T-helper 2 cell treated with Interferon-gamma antibody and Interleukin-4, amounts not matched to agents 5 μg/mL and 100 μg/mL, for 36 hours (primary cell): ENCODE measurements around the gene FGFRL1.

ENCODE experiments used
- DNase-seq: peaks from one replicate; pipeline ENCODE4 v3.0.0; 2021; ENCODE audit warnings: low spot score
- H3K27ac Mint-ChIP-seq: one replicate; pipeline ENCODE4 v1.8.0; 2021; ENCODE audit warnings: mild to moderate bottlenecking, mixed read lengths
- H3K27me3 Mint-ChIP-seq: one replicate; pipeline ENCODE4 v1.8.0; 2021; ENCODE audit warnings: low read depth, mixed read lengths
- H3K36me3 Mint-ChIP-seq: one replicate; pipeline ENCODE4 v1.8.0; 2021; ENCODE audit warnings: low read depth, mixed read lengths
- H3K4me1 Mint-ChIP-seq: one replicate; pipeline ENCODE4 v1.8.0; 2021; ENCODE audit warnings: low read depth, mixed read lengths
- H3K4me3 Mint-ChIP-seq: one replicate; pipeline ENCODE4 v1.8.0; 2022; ENCODE audit warnings: mild to moderate bottlenecking, moderate library complexity, mixed read lengths
- H3K9me3 Mint-ChIP-seq: one replicate; pipeline ENCODE4 v1.8.0; 2021; ENCODE audit warnings: mixed read lengths

The FGFRL1 gene

DNA sequence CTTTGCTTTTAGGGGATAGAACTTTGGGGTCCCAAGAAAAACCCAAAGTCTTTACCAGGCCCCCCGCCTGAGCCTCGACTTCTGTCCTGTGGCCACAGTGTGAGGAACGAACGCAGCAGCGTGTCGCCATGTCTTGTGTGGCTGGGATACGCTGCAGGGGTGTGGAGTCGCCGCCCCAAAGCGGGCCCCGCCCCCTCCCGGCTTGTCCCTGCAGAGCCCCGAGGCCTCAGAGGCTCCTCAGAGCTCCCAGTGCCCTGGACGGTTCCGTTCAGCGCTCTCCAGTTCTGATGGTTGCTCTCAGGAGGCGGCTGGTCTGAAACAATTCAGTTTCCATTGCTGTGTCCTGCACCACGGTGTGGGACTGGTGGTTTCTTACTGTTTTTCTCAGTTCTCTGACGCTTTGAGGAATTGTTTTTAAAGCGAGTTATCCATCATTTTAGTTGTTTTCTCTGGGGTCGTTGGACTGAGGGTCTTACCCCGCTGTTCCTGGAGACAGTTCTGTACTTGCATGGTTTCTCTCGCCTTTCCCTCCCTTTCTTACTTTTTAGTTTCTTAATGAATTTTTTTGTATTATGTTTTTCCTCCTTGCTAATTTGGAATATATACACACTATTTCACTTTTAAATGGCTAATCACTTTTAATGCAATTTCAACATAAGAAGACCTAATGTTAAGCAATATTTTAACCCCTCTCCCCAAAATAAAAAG lies 26.1 kb upstream of the FGFRL1 start:
- Mint-ChIP-seq H3K27me3 (no peaks in the 10 kb centered on the region), H3K27ac (no peak overlapping the region), H3K4me1 (peaks cover 13% of the 10 kb centered on the region), H3K36me3 (no peaks in the 10 kb centered on the region), H3K9me3 (no peaks in the 10 kb centered on the region), H3K4me3 (peak overlapping the region; percentile 91)
- peak; percentile 71 for DNase-seq

GRCh38 chr4:986428-986878 lies 25.0 kb upstream of the FGFRL1 start:
- DNase-seq: no peak
- H3K27ac Mint-ChIP-seq: peak overlapping the region; percentile 87
- H3K27me3 Mint-ChIP-seq: no peaks in the 10 kb centered on the region
- H3K36me3 Mint-ChIP-seq: no peaks in the 10 kb centered on the region
- H3K4me3 Mint-ChIP-seq: peak overlapping the region; percentile 91
- no peaks in the 10 kb centered on the region for H3K9me3 Mint-ChIP-seq
- peaks cover 13% of the 10 kb centered on the region for H3K4me1 Mint-ChIP-seq

DNA sequence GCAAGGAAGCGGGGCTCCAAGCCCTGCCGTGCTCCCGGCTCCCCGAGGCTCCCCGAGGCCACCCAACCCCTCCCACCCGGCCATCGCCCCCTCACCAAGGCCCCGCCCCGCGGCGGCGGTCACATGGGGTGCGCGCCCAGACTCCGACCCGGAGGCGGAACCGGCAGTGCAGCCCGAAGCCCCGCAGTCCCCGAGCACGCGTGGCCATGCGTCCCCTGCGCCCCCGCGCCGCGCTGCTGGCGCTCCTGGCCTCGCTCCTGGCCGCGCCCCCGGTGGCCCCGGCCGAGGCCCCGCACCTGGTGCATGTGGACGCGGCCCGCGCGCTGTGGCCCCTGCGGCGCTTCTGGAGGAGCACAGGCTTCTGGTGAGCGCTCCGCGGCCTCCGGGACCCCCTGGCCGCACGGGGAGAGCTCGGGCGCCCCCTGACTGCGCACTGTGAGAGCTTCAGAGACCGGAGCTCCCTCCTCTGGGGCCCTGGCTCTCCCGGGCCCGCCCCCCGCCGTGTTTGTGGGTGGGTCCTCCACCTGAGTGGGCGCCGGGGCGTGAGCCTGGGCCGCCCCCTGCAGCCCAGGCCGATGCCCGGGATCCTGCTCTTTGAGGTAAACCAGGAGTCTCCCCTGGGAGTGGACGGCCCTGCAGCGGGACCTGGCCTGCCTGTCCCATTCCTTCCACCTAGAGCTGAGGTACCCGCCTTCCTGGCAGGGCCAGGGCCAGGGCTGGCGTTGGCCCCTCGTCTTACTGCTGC lies 24.4 kb upstream of the FGFRL1 start, which contains the start of gene IDUA:
IDUA (plus strand) TSS at position 166 of the 745 bp plus-strand sequence; CDS start at position 207, 41 bp downstream.
- H3K4me3 Mint-ChIP-seq: peak within 1 kb of the TSS; percentile 91
- DNase-seq: peak; percentile 82
- H3K4me1 Mint-ChIP-seq: peaks cover 13% of the 10 kb centered on the region
- peak within 1 kb of the TSS; percentile 87 for H3K27ac Mint-ChIP-seq
- no peaks in the 10 kb centered on the region for H3K27me3 Mint-ChIP-seq
- H3K36me3 Mint-ChIP-seq: no peaks in the 10 kb centered on the region
- no peaks in the 10 kb centered on the region for H3K9me3 Mint-ChIP-seq

DNA sequence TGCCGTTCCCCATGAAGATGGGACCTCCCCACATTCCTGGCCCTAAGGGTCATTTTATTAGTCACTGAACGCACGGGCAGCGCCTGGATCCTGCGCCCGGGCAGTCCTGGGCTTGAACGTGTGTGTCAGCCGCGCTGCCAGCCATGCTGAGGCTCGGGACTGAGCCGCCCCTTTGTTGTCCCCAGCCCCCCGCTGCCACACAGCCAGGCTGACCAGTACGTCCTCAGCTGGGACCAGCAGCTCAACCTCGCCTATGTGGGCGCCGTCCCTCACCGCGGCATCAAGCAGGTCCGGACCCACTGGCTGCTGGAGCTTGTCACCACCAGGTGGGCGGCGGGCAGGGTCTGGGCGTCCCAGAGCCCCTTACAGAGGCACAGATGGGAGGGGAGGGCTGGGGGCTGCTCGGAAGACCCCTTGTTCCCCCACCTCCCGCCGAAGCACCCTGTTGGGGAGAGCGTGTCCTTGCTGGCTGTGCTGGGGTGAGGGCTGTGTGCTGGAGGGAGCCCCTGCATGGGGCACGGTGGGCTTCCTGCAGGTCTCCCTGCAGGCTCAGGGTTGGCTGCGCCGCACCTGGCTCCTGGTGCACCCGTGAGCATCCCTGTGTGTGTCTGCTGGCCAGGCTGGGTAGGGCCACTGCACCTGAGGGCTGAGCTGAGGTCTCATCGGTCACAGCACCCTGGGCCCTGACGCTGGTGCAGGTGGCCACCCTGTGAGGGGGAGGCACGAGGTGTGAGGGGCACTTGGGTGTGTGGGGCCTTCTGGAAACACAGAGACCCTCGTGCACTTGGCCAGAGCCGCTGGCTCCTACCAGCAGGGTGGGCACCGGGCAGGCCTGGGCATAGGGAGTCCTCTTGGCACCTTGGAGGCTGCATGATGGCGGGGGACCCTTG lies 23.6 kb upstream of the FGFRL1 start:
- no peaks in the 10 kb centered on the region for H3K27me3 Mint-ChIP-seq
- peaks cover 13% of the 10 kb centered on the region for H3K4me1 Mint-ChIP-seq
- H3K36me3 Mint-ChIP-seq: no peaks in the 10 kb centered on the region
- H3K4me3 Mint-ChIP-seq: peak overlapping the region; percentile 82
- no peaks in the 10 kb centered on the region for H3K9me3 Mint-ChIP-seq
- peak overlapping the region; percentile 75 for H3K27ac Mint-ChIP-seq
- DNase-seq: no peak

DNA sequence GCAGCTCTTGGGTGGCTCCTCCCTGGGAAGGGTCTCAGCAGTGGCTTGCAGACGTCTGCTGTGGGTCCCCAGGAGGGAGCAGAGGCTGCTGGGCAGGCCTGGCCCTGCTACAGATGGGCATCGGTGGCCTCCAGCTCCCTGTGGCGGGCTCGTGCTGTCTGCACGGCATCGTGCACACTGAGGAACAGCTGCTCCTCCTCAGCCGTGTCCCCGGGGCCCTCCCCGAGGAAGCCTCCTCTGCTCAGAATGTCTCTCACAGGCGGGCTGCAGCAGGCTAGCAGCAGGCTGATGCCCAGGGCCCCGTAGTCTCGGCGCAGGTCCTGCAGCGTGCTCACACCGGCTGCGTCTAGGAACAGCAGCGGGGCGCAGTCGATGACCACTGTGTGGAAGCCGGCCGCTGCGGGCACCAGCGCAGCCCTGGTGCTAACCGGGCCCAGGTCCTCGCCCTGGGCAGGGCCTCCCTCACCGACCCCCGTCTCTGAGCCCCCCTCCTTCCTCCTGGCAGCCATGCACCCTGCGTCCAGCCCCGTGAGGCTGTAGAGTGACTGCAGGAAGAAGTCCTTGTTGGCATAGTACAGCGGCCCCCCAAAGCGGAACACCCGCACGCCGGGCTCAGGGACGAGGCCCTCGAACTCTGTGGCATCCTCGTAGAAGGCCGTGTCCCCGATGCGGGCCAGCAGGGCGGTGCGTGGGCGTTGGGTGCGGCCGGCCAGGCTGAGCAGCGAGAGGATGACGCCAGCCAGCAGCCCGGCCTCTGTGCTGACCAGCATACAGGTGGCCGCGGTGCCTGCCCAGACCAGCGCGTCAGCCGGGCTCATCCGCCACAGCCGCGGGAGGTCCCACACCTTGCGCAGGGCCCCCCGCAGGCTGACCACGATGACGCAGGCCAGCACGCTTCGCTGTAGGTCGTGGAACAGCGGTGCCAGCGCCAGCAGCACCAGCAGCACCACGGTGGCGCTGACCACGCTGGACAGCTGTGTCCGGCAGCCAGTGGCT lies 22.4 kb upstream of the FGFRL1 start:
- Mint-ChIP-seq H3K4me1 (peaks cover 13% of the 10 kb centered on the region), H3K27me3 (no peaks in the 10 kb centered on the region), H3K27ac (no peak overlapping the region), H3K9me3 (no peaks in the 10 kb centered on the region), H3K4me3 (no peak overlapping the region), H3K36me3 (no peaks in the 10 kb centered on the region)
- no peak for DNase-seq

GRCh38 chr4:989722-990471 lies 21.5 kb upstream of the FGFRL1 start:
- DNase-seq: no peak
- H3K27me3 Mint-ChIP-seq: no peaks in the 10 kb centered on the region

DNA sequence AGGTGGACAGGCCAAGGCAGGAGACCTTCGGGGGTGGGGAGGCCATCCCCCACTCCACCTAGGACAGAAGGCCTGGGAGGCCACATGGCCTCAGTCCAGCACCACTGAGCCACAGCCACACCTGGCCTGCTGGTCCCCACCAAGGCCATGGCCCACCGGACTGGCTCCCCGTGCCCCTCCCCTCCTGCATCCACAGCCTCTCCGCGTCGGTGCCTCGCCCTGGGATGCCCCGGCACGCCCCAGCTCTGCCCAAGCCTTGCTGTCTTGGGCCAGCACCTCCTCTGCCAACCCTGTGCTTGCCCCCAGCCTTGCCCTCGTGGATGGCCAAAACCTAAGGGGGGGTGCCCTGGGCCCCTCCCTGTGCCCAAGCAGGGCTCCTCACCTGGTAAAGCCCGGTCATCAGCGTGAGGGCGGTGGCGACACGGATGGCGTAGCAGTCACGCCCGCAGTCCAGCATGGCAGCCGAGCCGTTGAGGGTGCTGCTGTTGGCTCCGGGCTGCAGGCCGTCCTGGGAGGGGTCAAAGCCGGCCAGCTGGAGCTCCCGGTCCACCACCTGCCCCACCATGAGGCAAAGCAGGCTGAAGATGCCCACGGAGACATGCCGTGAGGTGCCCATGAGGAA lies 20.6 kb upstream of the FGFRL1 start:
- H3K36me3 Mint-ChIP-seq: no peaks in the 10 kb centered on the region
- no peak overlapping the region for H3K27ac Mint-ChIP-seq
- no peaks in the 10 kb centered on the region for H3K9me3 Mint-ChIP-seq
- no peak for DNase-seq
- peaks cover 6% of the 10 kb centered on the region for H3K4me1 Mint-ChIP-seq
- no peak overlapping the region for H3K4me3 Mint-ChIP-seq
- H3K27me3 Mint-ChIP-seq: no peaks in the 10 kb centered on the region

More at GRCh38 chr4:989722-990471, 21.5 kb upstream of the FGFRL1 start:
- no peak overlapping the region for H3K4me3 Mint-ChIP-seq
- peaks cover 11% of the 10 kb centered on the region for H3K4me1 Mint-ChIP-seq
- no peaks in the 10 kb centered on the region for H3K9me3 Mint-ChIP-seq
- H3K27ac Mint-ChIP-seq: no peak overlapping the region
- no peaks in the 10 kb centered on the region for H3K36me3 Mint-ChIP-seq

DNA sequence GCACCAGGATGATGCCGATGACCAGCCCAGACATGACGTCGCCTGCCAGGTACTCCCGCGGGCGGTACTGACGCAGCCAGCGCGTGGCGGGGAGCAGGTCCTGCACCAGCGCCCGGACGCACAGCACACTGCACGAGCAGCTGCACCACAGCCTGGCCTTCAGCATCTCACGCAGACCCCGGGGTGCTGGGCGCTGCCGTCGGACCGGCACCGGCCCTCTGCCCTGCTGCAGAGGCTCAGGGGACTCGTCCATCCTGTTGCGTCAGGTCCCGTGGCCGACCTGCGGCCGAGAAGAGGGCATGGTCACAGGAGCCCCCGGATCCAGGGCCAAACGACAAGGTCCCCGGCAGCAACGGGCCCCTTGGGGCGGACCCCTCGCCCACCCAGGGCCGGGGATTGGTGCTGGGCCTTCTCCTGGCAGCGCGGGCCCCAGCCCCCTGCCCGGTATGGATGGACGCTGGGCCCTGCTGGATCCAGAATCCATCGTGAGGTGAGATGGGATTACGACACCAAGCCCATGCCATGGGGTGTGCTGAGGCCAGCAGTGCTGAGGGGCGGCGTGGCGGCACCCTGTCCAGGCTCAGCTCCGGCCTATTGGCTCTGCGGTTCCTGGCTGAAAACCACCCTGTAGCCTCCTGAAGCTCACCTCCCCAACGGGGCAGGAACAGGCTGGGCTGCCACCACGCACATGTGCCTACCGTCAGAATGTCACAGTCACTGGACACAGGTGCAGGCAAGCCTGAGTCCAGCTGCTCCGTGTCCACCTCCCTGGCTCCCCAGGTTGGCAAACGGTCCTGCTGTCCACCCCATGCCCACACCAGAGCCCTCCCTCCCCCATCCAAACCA lies 19.8 kb upstream of the FGFRL1 start:
- Mint-ChIP-seq H3K36me3 (no peaks in the 10 kb centered on the region), H3K27ac (no peak overlapping the region), H3K9me3 (no peaks in the 10 kb centered on the region), H3K4me1 (peaks cover 2% of the 10 kb centered on the region), H3K27me3 (peaks cover 6% of the 10 kb centered on the region), H3K4me3 (no peak overlapping the region)
- DNase-seq: no peak

- no peak overlapping the region for H3K4me3 Mint-ChIP-seq
- DNase-seq: no peak
- H3K27me3 Mint-ChIP-seq: peaks cover 10% of the 10 kb centered on the region
- H3K36me3 Mint-ChIP-seq: no peaks in the 10 kb centered on the region
- no peak overlapping the region for H3K27ac Mint-ChIP-seq
- H3K4me1 Mint-ChIP-seq: peaks cover under 1% of the 10 kb centered on the region
- H3K9me3 Mint-ChIP-seq: no peaks in the 10 kb centered on the region
Observed at GRCh38 chr4:992297-993110, 18.9 kb upstream of the FGFRL1 start.

DNA sequence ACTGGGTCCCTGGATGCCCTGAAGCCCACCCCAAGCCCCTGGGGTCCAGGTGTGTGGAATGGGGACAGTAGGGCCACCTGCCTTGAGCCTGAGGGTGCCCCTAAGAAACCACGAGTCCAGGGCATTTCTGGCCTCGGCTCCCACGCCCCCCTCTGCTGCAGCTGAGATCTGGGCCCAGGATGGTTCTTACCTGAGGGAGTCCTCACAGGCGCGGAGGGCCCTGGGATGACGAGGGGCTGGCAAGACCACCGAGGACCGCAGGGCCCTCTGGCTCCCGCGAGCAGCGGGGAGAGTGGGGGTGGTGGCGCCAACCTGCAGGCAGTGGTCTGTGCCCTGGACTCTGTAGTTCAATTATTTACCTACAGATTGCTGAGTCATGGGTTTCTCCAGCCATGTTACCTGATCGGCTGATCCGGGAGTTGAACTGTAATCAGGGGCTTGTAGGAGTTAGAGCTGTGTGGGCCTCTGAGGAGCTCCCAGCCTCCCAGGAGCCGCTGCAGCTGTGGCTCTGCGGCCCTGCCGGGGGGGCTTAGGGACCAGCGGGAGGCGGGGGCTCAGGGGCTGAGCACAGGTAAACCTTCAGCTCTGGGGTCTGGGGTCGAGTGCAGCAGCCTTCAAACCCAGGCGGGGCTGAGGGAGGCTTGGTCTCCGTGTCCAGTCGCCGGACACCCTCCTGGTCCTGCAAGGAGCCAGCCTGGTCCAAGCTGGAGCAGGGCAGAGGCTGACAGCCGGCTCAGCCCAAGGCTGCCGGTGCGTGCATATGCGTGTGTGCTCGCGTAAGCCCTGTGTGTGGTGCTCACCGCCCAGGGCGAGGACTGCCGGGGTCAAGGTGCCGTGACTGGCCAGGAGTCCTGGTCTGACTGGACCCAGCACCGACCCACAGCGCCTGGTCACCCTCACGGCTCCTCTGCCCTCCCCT lies 18.1 kb upstream of the FGFRL1 start, which contains the start of gene SLC26A1:
SLC26A1 (minus strand) TSS at position 294 of the 919 bp plus-strand sequence. CDS start 1,701 bp downstream, outside the sequence.
- Mint-ChIP-seq H3K27ac (no peak within 1 kb of the TSS), H3K27me3 (peaks cover 17% of the 10 kb centered on the region), H3K36me3 (no peaks in the 10 kb centered on the region), H3K4me1 (no peaks in the 10 kb centered on the region), H3K9me3 (no peaks in the 10 kb centered on the region), H3K4me3 (no peak within 1 kb of the TSS)
- no peak for DNase-seq
